RWPE1 (cell line): ENCODE results near the gene PRKCZ.

Experiments
- CTCF ChIA-PET: fragments of 350-600 bp; sonication (Branson Sonifier 250); formaldehyde crosslinking; extraction: SDS; loops from one replicate; lab custom pipeline; 2021; lab: Yijun Ruan, JAX
- POLR2A ChIA-PET: fragments of 400-600 bp; formaldehyde crosslinking; extraction: SDS; loops from one replicate; lab custom pipeline; 2020; ENCODE audit warnings: antibody characterized with exemption; ENCODE audit not compliant: low non-redundant PET; lab: Yijun Ruan, JAX
- DNase-seq: peaks from one replicate; pipeline ENCODE4 v3.0.0; 2012; ENCODE audit warnings: low spot score
- H3K27ac ChIP-seq: fragments of 450-650 bp; 2 replicates; pipeline ENCODE4 v1.5.1; 2017
- TF ChIP-seq, protein P1 (sequence below): fragments of 450-650 bp; conservative IDR thresholded peaks from 2 replicates; pipeline ENCODE4 v1.5.1; 2017; ENCODE audit warnings: low read depth, mild to moderate bottlenecking

The PRKCZ gene

DNA sequence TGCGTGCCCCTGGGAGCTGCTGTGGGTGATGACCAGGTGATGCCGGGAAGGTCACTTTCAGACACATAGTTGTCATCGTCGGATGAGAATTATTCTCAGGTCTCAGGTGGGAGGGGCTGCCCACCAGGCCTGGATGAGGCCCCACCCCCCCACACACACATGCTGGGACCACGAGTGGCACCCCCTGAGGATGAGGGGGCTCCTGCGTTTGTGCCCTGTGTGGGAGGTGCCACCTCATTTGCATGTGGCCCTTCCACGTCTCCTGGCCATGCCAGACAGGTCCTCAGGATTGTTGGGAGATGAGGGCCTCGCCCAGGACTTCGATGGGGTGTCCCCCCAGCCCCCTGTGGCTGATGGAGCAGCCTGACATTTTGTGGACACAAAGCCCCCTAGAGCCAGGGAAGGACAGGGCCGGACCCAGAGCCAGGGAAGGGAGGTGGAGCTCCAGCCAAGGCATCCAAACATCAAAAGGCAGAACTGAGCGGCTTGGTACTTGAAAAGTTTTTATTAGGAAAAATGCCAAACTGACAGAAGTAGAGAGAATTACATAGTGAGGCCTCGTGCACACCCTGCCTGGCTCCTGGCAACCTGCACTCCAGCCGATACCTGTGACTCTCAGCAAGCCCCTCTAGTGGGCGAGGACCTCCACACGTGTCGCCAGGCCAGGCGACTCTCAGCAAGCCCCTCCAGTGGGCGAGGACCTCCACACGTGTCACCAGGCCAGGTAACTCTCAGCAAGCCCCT is 55.7 kb downstream of the PRKCZ start:
- no peak for DNase-seq
- H3K27ac ChIP-seq, result no peak overlapping the region
- POLR2A ChIA-PET, result no interaction called here
- TF ChIP-seq, protein P1, sequence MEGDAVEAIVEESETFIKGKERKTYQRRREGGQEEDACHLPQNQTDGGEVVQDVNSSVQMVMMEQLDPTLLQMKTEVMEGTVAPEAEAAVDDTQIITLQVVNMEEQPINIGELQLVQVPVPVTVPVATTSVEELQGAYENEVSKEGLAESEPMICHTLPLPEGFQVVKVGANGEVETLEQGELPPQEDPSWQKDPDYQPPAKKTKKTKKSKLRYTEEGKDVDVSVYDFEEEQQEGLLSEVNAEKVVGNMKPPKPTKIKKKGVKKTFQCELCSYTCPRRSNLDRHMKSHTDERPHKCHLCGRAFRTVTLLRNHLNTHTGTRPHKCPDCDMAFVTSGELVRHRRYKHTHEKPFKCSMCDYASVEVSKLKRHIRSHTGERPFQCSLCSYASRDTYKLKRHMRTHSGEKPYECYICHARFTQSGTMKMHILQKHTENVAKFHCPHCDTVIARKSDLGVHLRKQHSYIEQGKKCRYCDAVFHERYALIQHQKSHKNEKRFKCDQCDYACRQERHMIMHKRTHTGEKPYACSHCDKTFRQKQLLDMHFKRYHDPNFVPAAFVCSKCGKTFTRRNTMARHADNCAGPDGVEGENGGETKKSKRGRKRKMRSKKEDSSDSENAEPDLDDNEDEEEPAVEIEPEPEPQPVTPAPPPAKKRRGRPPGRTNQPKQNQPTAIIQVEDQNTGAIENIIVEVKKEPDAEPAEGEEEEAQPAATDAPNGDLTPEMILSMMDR, result no peak
- CTCF ChIA-PET, result no interaction called here

DNA sequence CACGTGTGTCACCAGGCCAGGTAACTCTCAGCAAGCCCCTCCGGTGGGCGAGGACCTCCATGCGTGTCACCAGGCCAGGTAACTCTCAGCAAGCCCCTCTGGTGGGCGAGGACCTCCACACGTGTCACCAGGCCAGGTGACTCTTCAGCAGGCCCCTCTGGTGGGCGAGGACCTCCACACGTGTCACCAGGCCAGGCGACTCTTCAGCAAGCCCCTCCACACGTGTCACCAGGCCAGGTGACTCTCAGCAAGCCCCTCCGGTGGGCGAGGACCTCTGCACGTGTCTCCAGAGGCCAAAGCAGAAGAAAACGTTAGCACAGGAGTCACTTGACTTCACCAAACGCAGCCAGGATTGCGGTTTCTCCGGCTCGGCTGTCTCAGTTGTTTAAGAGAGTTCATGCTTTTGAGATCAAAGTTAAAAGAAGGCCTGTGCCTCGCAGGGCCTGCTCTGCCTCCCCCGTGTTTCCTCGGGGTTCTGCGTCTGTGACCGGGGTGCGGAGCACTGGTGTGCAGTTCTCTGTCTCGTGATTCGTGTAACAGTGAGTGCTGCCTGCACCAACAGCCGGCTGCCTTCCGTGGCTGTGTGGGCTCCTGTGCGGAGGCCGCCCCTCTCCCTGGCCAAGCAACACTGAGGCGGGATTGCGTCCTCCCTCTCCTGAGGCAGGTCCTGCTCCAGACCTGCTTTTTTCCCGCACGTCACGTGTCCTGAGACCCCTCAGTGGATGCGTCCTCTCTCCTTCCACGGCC is 56.6 kb downstream of the PRKCZ start:
- TF ChIP-seq, protein P1, result no peak
- H3K27ac ChIP-seq, result no peak overlapping the region
- no peak for DNase-seq
- CTCF ChIA-PET, result no interaction called here
- POLR2A ChIA-PET, result no interaction called here

DNA sequence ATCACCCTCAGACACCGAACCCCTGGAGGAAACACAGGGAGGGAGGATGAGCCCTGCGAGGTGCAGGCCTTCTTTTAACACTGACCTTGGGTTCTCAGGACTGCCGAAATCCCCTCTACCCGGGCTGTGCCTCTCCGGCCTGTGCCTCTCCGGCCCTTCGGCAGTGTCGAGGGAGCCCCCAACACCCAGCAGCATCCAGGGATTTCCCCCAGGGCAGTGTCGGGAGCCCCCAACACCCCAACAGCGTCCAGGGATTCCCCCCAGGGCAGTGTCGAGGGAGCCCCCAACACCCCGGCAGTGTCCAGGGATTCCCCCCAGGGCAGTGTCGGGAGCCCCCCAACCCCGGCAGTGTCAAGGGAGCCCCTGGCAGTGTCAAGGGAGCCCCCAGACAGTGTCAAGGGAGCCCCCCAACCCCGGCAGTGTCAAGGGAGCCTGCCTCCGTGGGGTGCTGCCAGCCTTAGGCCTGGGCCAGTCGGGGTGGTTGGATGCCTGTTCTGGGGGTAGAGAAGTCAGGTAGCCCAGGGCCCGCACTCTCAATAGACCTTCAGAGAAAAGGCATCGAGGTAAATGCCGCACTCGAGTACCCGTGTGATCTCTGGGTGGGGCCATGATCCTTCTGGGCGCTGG is 57.5 kb downstream of the PRKCZ start:
- H3K27ac ChIP-seq, result no peak overlapping the region
- POLR2A ChIA-PET, result no interaction called here
- CTCF ChIA-PET, result no interaction called here
- DNase-seq, result no peak
- TF ChIP-seq, protein P1, result no peak

DNA sequence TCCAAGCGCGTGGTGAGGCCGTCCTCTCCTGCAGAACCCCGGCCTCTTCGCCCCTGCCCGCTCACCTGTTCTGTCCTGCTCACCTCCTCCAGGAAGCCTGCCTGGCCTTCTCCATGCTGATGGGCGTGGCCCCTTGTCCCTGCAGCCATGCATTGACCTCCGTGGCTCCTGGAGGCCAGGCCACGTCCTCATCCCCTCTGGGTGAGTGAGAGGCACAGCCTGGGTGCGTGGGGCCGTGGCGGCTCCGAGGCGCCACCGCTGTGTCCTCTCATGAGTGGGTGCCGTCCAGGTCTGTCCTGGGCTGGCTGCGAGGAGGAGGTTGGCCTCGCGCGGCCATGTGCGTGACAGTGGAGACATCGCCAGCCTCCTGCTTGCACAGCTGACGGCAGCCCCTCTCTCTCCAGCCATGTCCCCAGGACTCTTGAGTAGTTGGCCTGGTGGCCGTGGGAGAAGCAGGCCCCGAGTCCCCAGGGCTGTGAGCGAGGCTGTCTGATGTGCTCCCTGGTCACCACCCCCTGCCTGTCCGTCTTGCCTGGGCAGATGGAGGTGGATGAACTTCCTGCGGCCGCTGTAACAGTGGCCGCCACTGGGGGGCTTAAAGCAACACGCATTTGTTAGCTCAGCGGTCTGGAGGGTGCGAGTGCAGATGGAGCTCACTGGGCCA is 58.1 kb downstream of the PRKCZ start:
- H3K27ac ChIP-seq, result no peak overlapping the region
- TF ChIP-seq, protein P1, result no peak
- ChIA-PET POLR2A (interaction anchor here (0.5 kb wide), 1 partner anchor 203 kb away, joined by 5 read pairs; no protein-coding TSS in a partner anchor), CTCF (no interaction called here)
- no peak for DNase-seq

DNA sequence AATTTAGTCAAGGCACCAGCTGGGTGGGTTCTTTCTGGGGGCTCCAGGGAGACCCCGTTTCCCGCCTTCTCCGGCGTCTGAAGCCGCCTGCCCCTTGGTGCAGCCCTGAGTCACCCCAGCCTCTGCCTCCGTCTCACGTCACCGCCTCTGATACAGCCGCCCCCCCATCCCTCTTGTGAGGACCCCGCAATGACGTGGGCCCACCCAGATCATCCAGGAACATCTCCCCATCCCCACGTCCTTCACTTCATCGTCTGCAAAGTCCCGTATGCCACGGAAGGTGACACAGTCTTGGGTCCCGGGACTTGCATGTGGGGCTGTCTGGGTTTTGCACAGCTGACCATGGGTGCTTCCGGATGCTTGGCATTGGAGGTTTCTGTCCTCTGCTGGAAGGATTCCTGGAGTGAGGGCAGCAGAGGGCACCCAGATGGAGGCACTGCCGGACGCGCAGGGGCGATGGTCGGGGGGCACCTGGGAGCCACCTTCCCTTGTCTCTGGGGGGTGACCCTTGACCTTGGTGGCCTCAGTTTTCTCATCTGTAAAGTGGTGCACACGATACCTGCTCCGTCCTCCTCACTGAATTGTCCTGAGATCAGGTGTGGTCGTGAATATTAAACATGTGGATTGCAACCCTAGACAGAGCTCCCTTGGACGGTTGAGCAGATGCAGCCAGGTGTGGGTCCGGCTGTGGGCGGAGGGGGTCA is 58.8 kb downstream of the PRKCZ start:
- H3K27ac ChIP-seq, result no peak overlapping the region
- DNase-seq, result no peak
- CTCF ChIA-PET, result interaction anchor here (0.5 kb wide), 1 partner anchor 30 kb away, joined by 3 read pairs; no protein-coding TSS in a partner anchor

More for the DNA sequence above, 58.8 kb downstream of the PRKCZ start:
- POLR2A ChIA-PET, result interaction anchor here (0.5 kb wide), 1 partner anchor 204 kb away, joined by 5 read pairs; no protein-coding TSS in a partner anchor
- TF ChIP-seq, protein P1, result no peak
